OCI-LY7 (cell line): ENCODE measurements around the gene MICALL2. TPM values are rescaled to one million over a fixed set of nuclear protein-coding genes. Genes with fewer than 3 reads are reported as not detected.

Experiments used
- BruUV-seq: library from RNA; stranded (reverse); fragments of 400-500 nt; replicated peaks from 2 replicates; lab custom pipeline; 2021; lab: Mats Ljungman, UMichigan
- CTCF ChIA-PET: fragments of 300-600 bp; sonication (Branson Sonifier 250); formaldehyde crosslinking; loops from one replicate; lab custom pipeline; 2022; ENCODE audit warnings: antibody characterized with exemption; ENCODE audit not compliant: unreplicated experiment; lab: Charles Lee
- POLR2A ChIA-PET: fragments of 300-600 bp; sonication (Branson Sonifier 250); formaldehyde crosslinking; loops from one replicate; lab custom pipeline; 2022; ENCODE audit warnings: antibody characterized with exemption; lab: Charles Lee
- DNase-seq: peaks from one replicate; pipeline ENCODE4 v3.0.0-alpha.2; 2015; ENCODE audit warnings: low spot score
- H2AFZ ChIP-seq: fragments of 200-600 bp; sonication (generic), shearing (Covaris generic); 2 replicates; pipeline ENCODE4 v1.6.1; 2014; ENCODE audit warnings: mild to moderate bottlenecking, antibody characterized with exemption, low read length, moderate library complexity
- H3K27ac ChIP-seq: fragments of 200-600 bp; sonication (generic); 2 replicates; pipeline ENCODE4 v1.5.1; 2014; ENCODE audit warnings: mixed run types, low read depth, mild to moderate bottlenecking, moderate library complexity, low read length, inconsistent platforms; ENCODE audit not compliant: poor library complexity, severe bottlenecking
- H3K36me3 ChIP-seq: fragments of 200-600 bp; sonication (generic); 2 replicates; pipeline ENCODE4 v1.6.1; 2014; ENCODE audit warnings: mild to moderate bottlenecking, antibody characterized with exemption, low read length, moderate library complexity, mixed read lengths; ENCODE audit not compliant: insufficient read depth
- H3K4me1 ChIP-seq: fragments of 200-600 bp; sonication (generic); 2 replicates; pipeline ENCODE4 v1.5.1; 2014; ENCODE audit warnings: mild to moderate bottlenecking, low read length; ENCODE audit not compliant: insufficient read depth, poor library complexity, severe bottlenecking
- H3K4me2 ChIP-seq: fragments of 200-600 bp; sonication (generic); 2 replicates; pipeline ENCODE4 v1.6.1; 2014; ENCODE audit warnings: mild to moderate bottlenecking, low read length
- H3K4me3 ChIP-seq: fragments of 200-600 bp; sonication (generic); 2 replicates; pipeline ENCODE4 v1.5.1; 2014; ENCODE audit warnings: mild to moderate bottlenecking, low read depth, low read length; ENCODE audit not compliant: poor library complexity, severe bottlenecking
- H3K79me2 ChIP-seq: fragments of 200-600 bp; sonication (generic); 2 replicates; pipeline ENCODE4 v1.6.1; 2016; ENCODE audit warnings: low read depth, mild to moderate bottlenecking, low read length, moderate library complexity, mixed read lengths; ENCODE audit not compliant: insufficient read depth
- H3K9me2 ChIP-seq: fragments of 200-600 bp; sonication (generic); 2 replicates; pipeline ENCODE4 v1.6.1; 2016; ENCODE audit warnings: mild to moderate bottlenecking, low read length, mixed read lengths; ENCODE audit not compliant: insufficient read depth
- H3K9me3 ChIP-seq: fragments of 200-600 bp; sonication (generic); 2 replicates; pipeline ENCODE4 v1.6.1; 2014; ENCODE audit warnings: mild to moderate bottlenecking, mixed run types, low read length, mixed read lengths
- H4K20me1 ChIP-seq: fragments of 200-600 bp; sonication (generic); 2 replicates; pipeline ENCODE4 v1.6.1; 2014; ENCODE audit warnings: mild to moderate bottlenecking, antibody characterized with exemption, low read length, moderate library complexity, mixed read lengths; ENCODE audit not compliant: insufficient read depth
- CTCF ChIP-seq: fragments of 200-600 bp; sonication (generic); conservative IDR thresholded peaks from 2 replicates; pipeline ENCODE4 v1.5.1; 2014; ENCODE audit warnings: mild to moderate bottlenecking, antibody characterized with exemption, low read length, moderate library complexity, mixed read lengths
- EZH2phosphoT487 ChIP-seq: fragments of 200-600 bp; sonication (generic); IDR thresholded peaks from 2 replicates; pipeline ENCODE4 v1.6.1; 2018; ENCODE audit warnings: low read depth, borderline replicate concordance, mild to moderate bottlenecking, mixed run types, antibody characterized with exemption, low read length, moderate library complexity, mixed read lengths
- intact Hi-C: fragments of 100-400 bp; cut with micrococcal nuclease; formaldehyde crosslinking; loops from one replicate; pipeline ENCODE4 v1.10.0; 2022; ENCODE audit not compliant: unreplicated experiment
- total RNA-seq, 2 experiments: library from RNA; depleted of rRNA in 1 of 2; stranded (reverse); fragments of >200 nt in 1 of 2; shearing (Covaris generic) in 1 of 2; gene quantifications; 2 replicates each; pipeline ENCODE4 v1.2.3, GENCODE V29; 2014 to 2022

The MICALL2 gene
- total RNA-seq, 2 experiments from 2014 or later: 1.4 to 4.5 TPM

- Histone ChIP-seq H3K27ac (no peak overlapping the region), H3K79me2 (no peaks in the 10 kb centered on the region), H3K9me3 (no peaks in the 10 kb centered on the region), H2AFZ (no peak overlapping the region), H4K20me1 (no peaks in the 10 kb centered on the region), H3K4me3 (no peak overlapping the region), H3K4me2 (no peak overlapping the region), H3K9me2 (no peaks in the 10 kb centered on the region), H3K4me1 (no peaks in the 10 kb centered on the region), H3K36me3 (peaks cover 82% of the 10 kb centered on the region)
- TF ChIP-seq CTCF (no peak), EZH2phosphoT487 (no peak)
- BruUV-seq: no TSS peak
- DNase-seq: no peak
- intact Hi-C loops: no loop called here
- POLR2A ChIA-PET: no interaction called here
- CTCF ChIA-PET: no interaction called here
Observed at GRCh38 chr7:1494866-1495563, 35.7 kb upstream of the MICALL2 start.

GRCh38 chr7:1494447-1494846 lies 35.2 kb upstream of the MICALL2 start:
- H3K4me2 ChIP-seq: no peak overlapping the region
- H3K36me3 ChIP-seq: peaks cover 82% of the 10 kb centered on the region
- H3K4me3 ChIP-seq: no peak overlapping the region
- ChIA-PET CTCF (no interaction called here), POLR2A (no interaction called here)
- BruUV-seq: no TSS peak
- H4K20me1 ChIP-seq: no peaks in the 10 kb centered on the region
- TF ChIP-seq CTCF (no peak), EZH2phosphoT487 (no peak)
- no peaks in the 10 kb centered on the region for H3K79me2 ChIP-seq
- H3K4me1 ChIP-seq: no peaks in the 10 kb centered on the region
- H2AFZ ChIP-seq: no peak overlapping the region
- H3K9me2 ChIP-seq: no peaks in the 10 kb centered on the region
- intact Hi-C loops: no loop called here
- no peak for DNase-seq
- H3K9me3 ChIP-seq: no peaks in the 10 kb centered on the region
- H3K27ac ChIP-seq: no peak overlapping the region

- H4K20me1 ChIP-seq: no peaks in the 10 kb centered on the region
- no peak overlapping the region for H3K4me2 ChIP-seq
- peaks cover 85% of the 10 kb centered on the region for H3K36me3 ChIP-seq
- CTCF ChIA-PET: no interaction called here
- no peaks in the 10 kb centered on the region for H3K9me3 ChIP-seq
- TF ChIP-seq EZH2phosphoT487 (no peak), CTCF (no peak)
- H3K27ac ChIP-seq: no peak overlapping the region
- POLR2A ChIA-PET: no interaction called here
- intact Hi-C loops: no loop called here
- H3K4me1 ChIP-seq: no peaks in the 10 kb centered on the region
- no TSS peak for BruUV-seq
- DNase-seq: no peak
- no peaks in the 10 kb centered on the region for H3K79me2 ChIP-seq
- no peak overlapping the region for H3K4me3 ChIP-seq
- H3K9me2 ChIP-seq: no peaks in the 10 kb centered on the region
- H2AFZ ChIP-seq: no peak overlapping the region
Observed at GRCh38 chr7:1493571-1493970, 34.3 kb upstream of the MICALL2 start.
